Measurements from ENCODE around the gene BPIFB1. TPM values are rescaled to one million over a fixed set of nuclear protein-coding genes. Genes with fewer than 3 reads are reported as not detected.

The BPIFB1 gene
- total and polyA plus RNA-seq, 2 donors (not counting 1 experiment from before 2014, with no cell fraction given), result not detected

DNA sequence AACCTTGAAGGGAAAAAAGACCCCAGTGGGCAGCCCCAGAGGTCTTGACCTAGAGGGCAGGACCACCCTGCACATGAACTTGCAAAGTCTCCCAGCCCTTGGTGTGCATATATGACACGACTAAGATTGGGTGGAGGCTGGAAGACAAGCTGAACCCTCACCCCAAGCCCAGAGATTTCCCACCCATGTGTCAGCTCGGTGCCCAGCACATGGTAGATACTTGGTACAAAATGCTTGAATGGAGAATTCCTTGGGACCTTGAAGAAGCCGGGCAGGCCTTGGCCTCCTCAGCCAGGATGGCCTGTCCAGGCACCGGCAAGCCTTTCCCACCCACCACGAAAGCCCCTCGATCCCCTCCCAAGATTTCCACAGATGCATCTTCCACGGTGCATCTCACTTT, 50.6 kb downstream of the BPIFB1 start:
- Histone ChIP-seq H4K20me1 (ENCODE audit: control insufficient read depth, extremely low read depth, insufficient read depth, low read length) (no peaks in the 10 kb centered on the region), H3K36me3 (ENCODE audit: control insufficient read depth, insufficient read depth, low read length) (no peaks in the 10 kb centered on the region)
- DNase-seq (ENCODE audit: low read depth in 2 of 2), result no peak

GRCh38 chr20:33334111-33334510, 51.1 kb downstream of the BPIFB1 start:
- no peak for DNase-seq (ENCODE audit: low read depth in 2 of 2)
- Histone ChIP-seq H4K20me1 (ENCODE audit: control insufficient read depth, extremely low read depth, insufficient read depth, low read length) (no peaks in the 10 kb centered on the region), H3K36me3 (ENCODE audit: control insufficient read depth, insufficient read depth, low read length) (no peaks in the 10 kb centered on the region), H3K79me2 (ENCODE audit: control insufficient read depth, insufficient read depth, low read length) (no peaks in the 10 kb centered on the region), H3K4me2 (ENCODE audit: extremely low read depth, insufficient read depth, low read length) (no peak overlapping the region), H3K9me3 (ENCODE audit: control insufficient read depth, insufficient read depth, low read depth, low read length) (no peaks in the 10 kb centered on the region), H3K4me3 (replicated peaks in 1 of 4; ENCODE audit: control extremely low read depth in 1 of 4, insufficient read depth in 1 of 4, low read depth in 3 of 4, low read length in 4 of 4) (no peak overlapping the region), H2AFZ (ENCODE audit: low read length) (no peak overlapping the region), H3K9ac (ENCODE audit: insufficient read depth, low read length) (no peak overlapping the region), H3K27ac (ENCODE audit: insufficient read depth, low read length) (no peak overlapping the region), H3K27me3 (ENCODE audit: control insufficient read depth, insufficient read depth, low read length) (peaks cover 6% of the 10 kb centered on the region), H3K4me1 (ENCODE audit: control insufficient read depth, extremely low read depth, insufficient read depth, low read length) (no peaks in the 10 kb centered on the region)
- TF ChIP-seq CTCF (conservative IDR thresholded peaks at IDR 0.05 in 1 of 2, IDR thresholded peaks at IDR 0.05 in 1 of 2; ENCODE audit: low read depth in 1 of 2, low read length in 2 of 2) (no peak), EZH2 (IDR thresholded peaks at IDR 0.05; ENCODE audit: low read length, missing control alignments) (no peak)

More for the DNA sequence above, 50.6 kb downstream of the BPIFB1 start:
- Histone ChIP-seq H3K79me2 (ENCODE audit: control insufficient read depth, insufficient read depth, low read length) (no peaks in the 10 kb centered on the region), H3K27ac (ENCODE audit: insufficient read depth, low read length) (no peak overlapping the region), H3K9me3 (ENCODE audit: control insufficient read depth, insufficient read depth, low read depth, low read length) (no peaks in the 10 kb centered on the region), H3K4me1 (ENCODE audit: control insufficient read depth, extremely low read depth, insufficient read depth, low read length) (no peaks in the 10 kb centered on the region), H3K4me2 (ENCODE audit: extremely low read depth, insufficient read depth, low read length) (no peak overlapping the region), H2AFZ (ENCODE audit: low read length) (no peak overlapping the region), H3K27me3 (ENCODE audit: control insufficient read depth, insufficient read depth, low read length) (peaks cover 7% of the 10 kb centered on the region), H3K4me3 (replicated peaks in 1 of 4; ENCODE audit: control extremely low read depth in 1 of 4, insufficient read depth in 1 of 4, low read depth in 3 of 4, low read length in 4 of 4) (no peak overlapping the region), H3K9ac (ENCODE audit: insufficient read depth, low read length) (no peak overlapping the region)
- TF ChIP-seq EZH2 (IDR thresholded peaks at IDR 0.05; ENCODE audit: low read length, missing control alignments) (no peak), CTCF (conservative IDR thresholded peaks at IDR 0.05 in 1 of 2, IDR thresholded peaks at IDR 0.05 in 1 of 2; ENCODE audit: low read depth in 1 of 2, low read length in 2 of 2) (no peak)

DNA sequence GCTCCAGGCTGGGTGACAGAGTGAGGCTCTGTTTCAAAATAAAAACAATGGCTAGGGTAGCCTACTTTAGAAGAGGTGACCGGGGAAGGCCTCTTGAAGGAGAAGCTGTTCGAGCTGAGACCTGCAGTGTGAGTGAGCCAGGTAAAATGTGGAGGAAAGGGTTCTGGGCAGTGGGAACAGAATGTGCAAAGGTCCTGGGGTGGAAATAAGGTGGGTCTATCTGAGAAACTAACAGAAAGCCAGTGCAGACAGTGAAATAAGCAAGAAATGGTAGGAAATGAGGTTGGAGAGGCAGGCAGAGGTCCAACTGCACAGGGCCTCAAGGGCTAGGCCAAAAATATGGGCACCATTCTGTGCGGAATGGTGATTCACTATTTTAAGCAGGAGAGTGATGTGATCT, 53.4 kb downstream of the BPIFB1 start:
- no peak for TF ChIP-seq CTCF (conservative IDR thresholded peaks at IDR 0.05 in 1 of 2, IDR thresholded peaks at IDR 0.05 in 1 of 2; ENCODE audit: low read depth in 1 of 2, low read length in 2 of 2)
- TF ChIP-seq EZH2 (IDR thresholded peaks at IDR 0.05; ENCODE audit: low read length, missing control alignments), result no peak
- no peak overlapping the region for H2AFZ ChIP-seq (ENCODE audit: low read length)
- no peak overlapping the region for H3K9ac ChIP-seq (ENCODE audit: insufficient read depth, low read length)
- H3K9me3 ChIP-seq (ENCODE audit: control insufficient read depth, insufficient read depth, low read depth, low read length), result no peaks in the 10 kb centered on the region
- DNase-seq (ENCODE audit: low read depth in 2 of 2), result no peak
- no peaks in the 10 kb centered on the region for H3K36me3 ChIP-seq (ENCODE audit: control insufficient read depth, insufficient read depth, low read length)
- no peak overlapping the region for H3K27ac ChIP-seq (ENCODE audit: insufficient read depth, low read length)
- no peak overlapping the region for H3K4me3 ChIP-seq (replicated peaks in 1 of 4; ENCODE audit: control extremely low read depth in 1 of 4, insufficient read depth in 1 of 4, low read depth in 3 of 4, low read length in 4 of 4)
- H3K4me1 ChIP-seq (ENCODE audit: control insufficient read depth, extremely low read depth, insufficient read depth, low read length), result no peaks in the 10 kb centered on the region
- no peaks in the 10 kb centered on the region for H4K20me1 ChIP-seq (ENCODE audit: control insufficient read depth, extremely low read depth, insufficient read depth, low read length)
- no peaks in the 10 kb centered on the region for H3K27me3 ChIP-seq (ENCODE audit: control insufficient read depth, insufficient read depth, low read length)
- no peak overlapping the region for H3K4me2 ChIP-seq (ENCODE audit: extremely low read depth, insufficient read depth, low read length)
- H3K79me2 ChIP-seq (ENCODE audit: control insufficient read depth, insufficient read depth, low read length), result no peaks in the 10 kb centered on the region

Measured in fibroblast of lung (primary cell).